Stimulated activated CD4-positive, alpha-beta T cell treated with anti-CD3 and anti-CD28 coated beads, Interleukin-4, amount 100 ng/mL, for 48 hours (primary cell): Measurements from ENCODE around the gene CFAP68.
"Not testable (repeated sequence)": the region's sequence is repeated elsewhere in the genome, so short reads cannot be mapped to it uniquely, and the experiment has no call there.

Source experiments
- DNase-seq, 2 donors: peaks; one replicate each; pipeline ENCODE4 v3.0.0-alpha.2; 2020; ENCODE audit warnings: low read depth in 2 of 2

The CFAP68 gene

GRCh38 chr11:111870522-111870885 is 8.8 kb upstream of the CFAP68 start:
- no peak for DNase-seq

- peak; percentile 86 to 91 for DNase-seq
Observed at GRCh38 chr11:111870886-111871692, 8.3 kb upstream of the CFAP68 start, which contains the start of gene ALG9. ALG9 (minus strand) TSS chr11:111871581; CDS start chr11:111871482, 99 bp downstream.

DNA sequence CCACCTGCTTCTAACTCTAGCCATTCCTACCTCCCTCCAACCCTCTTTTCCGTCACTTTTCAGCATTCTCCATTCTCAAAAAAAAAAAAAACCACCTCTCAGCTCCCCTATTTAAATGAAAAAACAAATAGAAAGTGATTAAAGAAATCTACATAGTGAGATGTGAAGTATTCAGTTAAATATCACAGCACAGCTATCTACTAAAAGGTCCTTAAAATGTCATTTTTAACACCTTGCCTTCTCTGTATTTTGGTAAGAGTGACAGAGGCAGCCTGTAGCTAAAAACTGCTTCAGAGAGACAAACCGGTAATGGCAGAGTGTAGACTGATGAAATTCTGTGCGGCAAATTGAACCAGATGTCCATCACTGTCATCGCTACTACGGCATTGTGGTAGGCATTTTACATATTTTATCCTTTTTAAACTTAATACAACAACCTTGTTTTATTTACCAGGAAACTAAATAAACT is 7.6 kb upstream of the CFAP68 start:
- DNase-seq: no peak

GRCh38 chr11:111878385-111878848 is 924 bp upstream of the CFAP68 start:
- DNase-seq: no peak

GRCh38 chr11:111879637-111879960 is 258 bp downstream of the CFAP68 start:
- DNase-seq: no peak

- no peak for DNase-seq
Observed at GRCh38 chr11:111882202-111882601, 2.9 kb downstream of the CFAP68 start.

- not testable (repeated sequence) for DNase-seq
Observed at GRCh38 chr11:111885053-111885452, 5.7 kb downstream of the CFAP68 start.

DNA sequence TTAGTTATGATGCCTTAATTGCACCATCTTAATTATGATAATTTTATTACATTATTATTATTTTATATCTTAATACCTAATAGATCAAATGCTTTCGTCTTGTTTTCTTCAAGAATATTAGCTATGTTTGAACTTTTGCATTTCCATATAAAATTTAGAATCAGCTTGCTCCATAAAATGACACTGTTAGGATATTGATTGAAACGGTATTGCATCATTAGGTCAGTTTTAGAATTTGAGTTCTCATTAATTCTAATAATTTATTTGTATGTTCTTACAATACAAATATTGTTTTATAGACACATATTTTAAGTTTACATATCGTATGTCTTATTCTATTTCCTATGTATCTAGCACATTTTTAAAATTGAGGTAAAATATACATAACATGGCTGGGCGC is 6.7 kb downstream of the CFAP68 start:
- DNase-seq: no peak

GRCh38 chr11:111886844-111887243 is 7.5 kb downstream of the CFAP68 start:
- DNase-seq: no peak

DNA sequence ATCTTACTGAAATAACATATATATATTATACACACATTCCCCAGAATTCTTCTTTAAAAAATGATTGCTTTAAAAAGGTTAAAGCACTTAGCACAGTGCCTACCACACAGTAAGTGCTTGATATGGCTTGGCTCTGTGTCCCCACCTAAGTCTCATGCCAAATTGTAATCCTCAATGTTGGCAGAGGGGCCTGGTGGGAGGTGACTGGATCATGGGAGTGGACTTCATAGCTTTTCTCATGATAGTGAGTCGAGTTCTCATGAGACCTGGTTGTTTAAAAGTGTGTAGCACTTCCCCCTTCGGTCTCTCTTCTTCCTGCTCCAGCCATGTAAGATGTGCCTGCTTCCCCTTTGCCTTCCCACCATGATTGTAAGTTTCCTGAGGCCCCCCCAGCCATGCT is 26.1 kb downstream of the CFAP68 start:
- DNase-seq: no peak

DNA sequence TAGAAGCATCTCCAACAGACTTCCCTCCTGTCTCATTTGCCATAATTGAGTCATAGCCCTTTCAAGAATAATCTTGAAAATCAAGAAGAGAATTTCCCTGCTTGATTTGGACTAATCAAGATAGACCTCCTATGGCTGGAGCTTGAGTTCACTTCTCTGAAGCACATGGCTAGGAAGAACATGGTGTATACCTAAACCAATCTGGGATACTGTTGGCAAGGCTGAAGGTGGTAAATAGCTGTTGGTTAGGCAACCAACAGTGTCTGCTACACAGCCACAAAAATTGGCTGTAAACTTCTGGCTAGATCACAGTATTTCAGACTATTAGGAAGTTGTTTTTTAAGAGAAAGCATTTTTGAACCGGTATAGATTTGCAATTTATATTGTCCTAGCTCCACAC is 27.3 kb downstream of the CFAP68 start:
- DNase-seq: no peak

DNA sequence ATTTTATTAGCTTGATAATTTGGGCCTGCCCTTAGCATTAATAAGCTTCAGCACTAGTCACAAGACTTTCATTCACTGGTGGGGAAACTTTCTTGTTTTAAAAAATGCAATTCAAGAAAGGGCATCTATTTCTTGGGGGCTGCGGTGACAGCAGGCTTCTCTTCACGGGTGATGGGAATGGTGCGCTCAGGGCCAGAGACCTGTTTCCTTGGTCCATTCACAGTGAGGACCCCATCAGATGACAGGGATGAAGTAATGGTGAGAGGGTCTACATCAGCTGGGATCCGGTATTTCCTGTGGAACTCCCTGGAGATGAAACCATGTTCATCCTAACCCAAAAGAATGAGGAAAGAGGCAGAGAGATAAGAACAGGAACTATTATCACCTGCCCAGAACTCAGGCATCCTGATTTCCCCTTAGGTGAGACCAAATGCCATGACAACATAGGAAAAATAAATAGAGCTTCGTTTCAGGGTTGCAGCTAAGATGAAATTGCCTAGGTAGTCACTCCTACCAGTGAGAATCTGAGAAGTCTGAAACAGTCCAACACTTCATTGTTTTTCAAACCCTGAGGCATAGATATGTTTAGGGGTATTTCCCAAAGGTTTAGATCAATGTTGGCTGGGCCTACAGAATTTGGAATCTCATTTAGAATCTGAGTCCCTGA is 29.4 kb downstream of the CFAP68 start:
- DNase-seq: no peak

GRCh38 chr11:111909378-111909777 is 30.0 kb downstream of the CFAP68 start:
- no peak for DNase-seq

DNA sequence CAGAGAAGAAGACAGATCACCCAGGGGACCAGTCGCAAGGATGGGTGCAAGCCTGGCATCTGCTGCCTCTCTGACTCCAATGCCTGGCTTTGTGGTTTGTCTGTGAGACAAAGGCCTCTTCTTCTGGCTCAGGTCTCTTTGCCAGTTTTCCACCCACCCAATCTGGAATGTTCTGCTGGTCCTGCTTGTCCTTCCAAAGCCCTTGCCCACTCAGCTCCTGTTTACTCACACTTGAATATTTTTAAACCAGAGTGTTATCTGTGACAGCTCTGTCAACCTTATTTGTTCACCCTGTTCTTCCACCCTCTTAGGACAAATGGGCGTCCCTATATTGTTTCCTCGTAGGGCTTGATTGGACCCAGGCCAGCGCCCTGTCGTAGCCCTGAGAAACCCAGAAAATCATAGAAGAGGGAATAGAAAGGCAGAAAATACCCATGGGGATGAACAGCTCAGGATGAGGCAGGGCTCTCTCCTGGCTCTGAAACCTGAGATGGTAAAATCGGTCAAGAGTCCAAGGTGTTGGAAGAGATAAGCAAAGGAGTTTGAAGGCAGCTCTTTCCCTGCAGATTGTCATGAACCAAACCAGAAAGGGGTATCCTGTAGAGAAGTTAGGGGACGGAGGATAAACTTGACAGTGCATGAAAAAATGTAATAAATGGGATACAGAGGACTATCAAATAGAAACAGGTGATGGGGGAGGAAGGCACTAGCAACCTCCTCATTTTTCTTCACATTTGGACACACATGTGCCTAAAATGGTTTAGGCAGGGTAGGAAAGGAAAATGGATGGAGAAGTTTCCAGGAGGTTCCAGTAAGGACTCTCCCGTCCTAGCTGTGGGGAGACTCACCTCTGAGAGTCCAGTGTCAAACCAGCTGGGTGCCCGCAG is 31.6 kb downstream of the CFAP68 start:
- no peak for DNase-seq

- no peak for DNase-seq
Observed at GRCh38 chr11:111911563-111912401, 32.4 kb downstream of the CFAP68 start, which contains the start of gene CRYAB. CRYAB (minus strand) TSS chr11:111911770; CDS start chr11:111911724, 46 bp downstream.

DNA sequence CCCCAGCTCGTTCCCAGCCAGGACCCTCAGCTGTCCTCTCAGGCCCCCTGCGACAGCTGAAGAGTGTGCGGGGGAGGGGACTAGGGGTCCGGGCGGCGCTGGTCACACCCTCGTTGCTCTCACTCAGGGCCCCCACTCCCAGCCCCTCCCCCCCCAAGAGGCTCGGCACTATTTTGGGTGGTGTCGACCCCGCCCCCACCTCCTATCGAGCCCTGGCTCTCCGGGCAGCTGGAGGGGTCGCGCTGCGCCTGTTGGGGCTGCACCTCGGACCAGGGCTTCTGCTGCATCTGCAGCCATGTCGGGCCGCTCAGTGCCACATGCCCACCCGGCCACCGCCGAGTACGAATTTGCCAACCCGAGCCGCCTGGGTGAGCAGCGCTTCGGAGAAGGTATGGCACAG is 33.2 kb downstream of the CFAP68 start, which contains the start of gene HSPB2:
Gene HSPB2 (plus strand): TSS at position 200 of the 400 bp plus-strand sequence. CDS start 96 bp downstream, at position 296.
- DNase-seq: no peak

- DNase-seq: no peak
Observed at GRCh38 chr11:111913031-111913861, 33.9 kb downstream of the CFAP68 start.

DNA sequence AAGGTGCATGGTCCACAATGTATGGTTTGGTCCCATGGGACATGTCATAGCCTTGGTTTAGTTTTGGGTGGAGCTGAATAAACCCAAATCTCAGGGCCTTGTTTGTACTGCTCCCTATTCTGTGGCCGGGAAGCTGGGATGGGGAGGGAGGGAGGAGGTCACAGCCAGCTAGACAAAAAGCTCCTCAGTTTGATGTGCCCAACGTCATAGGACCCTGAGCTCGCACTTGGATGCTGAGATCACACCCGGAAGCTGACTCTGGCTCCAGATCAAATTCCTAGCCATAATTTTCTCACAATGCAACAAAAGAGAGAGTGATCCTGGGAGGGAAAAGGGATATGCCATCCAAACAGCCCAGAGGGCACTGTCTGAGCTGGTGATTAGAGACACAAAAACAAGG is 34.7 kb downstream of the CFAP68 start:
- DNase-seq: no peak

DNA sequence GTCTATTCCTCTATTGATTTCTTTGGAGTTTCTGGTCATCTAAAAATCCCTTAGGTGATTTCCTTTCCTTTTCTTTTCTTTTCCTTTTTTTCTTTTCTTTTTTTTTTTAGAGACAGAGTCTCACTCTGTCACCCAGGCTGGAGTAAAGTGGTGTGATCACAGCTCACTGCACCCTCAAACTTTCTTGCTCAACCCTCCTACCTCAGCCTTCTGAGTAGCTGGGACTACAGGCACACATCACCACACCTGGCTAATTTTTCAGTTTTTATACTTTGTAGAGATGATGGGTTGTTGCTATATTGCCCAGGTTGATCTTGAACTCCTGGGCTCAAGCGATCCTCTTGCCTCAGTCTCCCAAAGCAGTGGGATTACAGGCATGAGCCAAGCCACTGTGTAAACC is 37.4 kb downstream of the CFAP68 start:
- DNase-seq: no peak

DNA sequence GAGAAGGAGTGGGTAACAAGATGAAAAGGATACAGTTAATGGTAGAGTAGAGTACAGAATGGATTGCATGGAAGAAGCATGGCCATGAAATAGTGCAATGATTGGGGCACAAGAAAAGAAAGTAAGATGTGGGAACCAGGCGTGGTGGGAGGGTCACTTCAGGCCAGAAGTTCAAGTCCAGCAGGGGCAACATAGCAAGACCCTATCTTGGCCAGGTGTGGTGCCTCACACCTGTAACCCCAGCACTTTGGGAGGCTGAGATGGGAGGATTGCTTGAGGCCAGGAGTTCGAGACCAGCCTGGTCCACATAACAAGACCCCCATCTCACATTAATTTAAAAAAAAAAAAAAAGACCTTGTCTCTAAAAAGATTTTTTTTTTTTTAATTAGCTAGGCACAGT is 38.0 kb downstream of the CFAP68 start:
- no peak for DNase-seq
